Measurements from ENCODE around the gene ZMYND11. TPM values are rescaled to one million over a fixed set of nuclear protein-coding genes. Genes with fewer than 3 reads are reported as not detected.
"Not testable (repeated sequence)": the region's sequence is repeated elsewhere in the genome, so short reads cannot be mapped to it uniquely, and the experiment has no call there.

The ZMYND11 gene
- total and polyA plus RNA-seq, 12 donors = 23.6 to 153 (median 63.6) TPM

DNA sequence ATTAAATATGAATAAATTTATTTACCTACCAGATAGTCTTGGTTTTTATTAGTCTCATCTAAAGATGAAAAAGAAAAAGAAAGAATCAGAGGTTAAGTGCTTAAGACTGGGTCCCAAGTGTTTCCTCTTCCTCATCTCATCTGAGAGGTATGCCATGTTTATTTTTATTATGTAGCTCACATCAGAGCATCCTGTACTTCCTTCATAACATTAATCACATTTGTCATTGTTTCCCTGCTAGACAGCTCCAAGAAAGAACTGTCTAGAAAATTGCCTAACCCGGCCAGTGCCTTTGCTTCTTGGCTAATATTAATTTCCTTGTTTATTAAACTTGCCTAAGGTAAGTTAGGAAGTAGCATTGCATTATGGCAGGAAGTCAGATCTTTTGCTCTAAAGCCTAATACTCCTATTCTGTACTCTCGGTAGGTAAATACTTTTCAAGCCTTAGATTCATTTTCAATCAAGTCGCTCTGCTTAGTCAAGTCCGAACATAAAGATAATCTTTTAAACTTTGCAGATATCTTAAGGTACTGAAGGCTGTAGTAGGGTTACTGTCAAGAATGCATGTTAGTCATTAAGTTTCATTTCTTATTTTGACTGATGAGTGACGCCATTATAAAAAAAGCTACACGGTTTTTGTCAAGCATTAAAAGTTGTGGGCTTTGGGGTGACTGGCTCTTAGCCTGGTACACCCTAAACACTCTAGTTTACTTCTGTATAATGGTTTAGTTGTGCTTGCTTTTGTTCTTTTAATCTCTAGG is 47.4 kb downstream of the ZMYND11 start:
- Histone ChIP-seq H3K4me1 (replicated peaks in 1 of 2) (no peaks in the 10 kb centered on the region), H3K27ac (no peak overlapping the region), H3K4me3 (no peak overlapping the region), H3K9me3 (replicated peaks in 1 of 3) (peaks cover 0 to 10% (median 0%) of the 10 kb centered on the region in 3 donors), H3K27me3 (no peaks in the 10 kb centered on the region), H3K36me3 (replicated peaks in 1 of 2) (peaks cover 0 to 12% of the 10 kb centered on the region in 2 donors)
- no peak for DNase-seq
- intact Hi-C loops (cut with DNase I) = no loop called here
- 85 to 92% (median 89%) methylated on average over 6 of the region's 6 CpGs for WGBS, 4 donors
- no peak for TF ChIP-seq POLR2A (IDR thresholded peaks at IDR 0.05)

DNA sequence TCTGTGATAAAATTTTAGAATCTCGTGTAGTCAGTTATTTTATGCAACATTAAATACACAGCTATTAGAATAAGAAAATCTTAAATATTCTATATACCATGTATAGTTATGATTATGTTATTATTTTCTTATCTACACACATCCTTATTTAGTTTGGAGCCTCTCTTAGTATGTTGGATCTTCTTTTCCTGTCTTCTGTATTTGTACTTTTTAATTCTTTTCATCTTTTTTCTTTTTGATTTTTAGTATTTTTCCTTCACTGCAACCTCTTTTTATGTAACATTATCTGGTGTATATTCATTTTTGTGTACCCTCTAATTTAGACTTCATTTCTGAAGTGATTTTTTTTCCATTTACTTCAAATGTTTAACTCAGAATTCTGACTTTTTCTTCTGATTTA is 48.9 kb downstream of the ZMYND11 start:
- DNase-seq = no peak
- intact Hi-C loops (cut with DNase I) = no loop called here
- no peak for TF ChIP-seq POLR2A (IDR thresholded peaks at IDR 0.05)
- TF ChIP-seq, protein P1, sequence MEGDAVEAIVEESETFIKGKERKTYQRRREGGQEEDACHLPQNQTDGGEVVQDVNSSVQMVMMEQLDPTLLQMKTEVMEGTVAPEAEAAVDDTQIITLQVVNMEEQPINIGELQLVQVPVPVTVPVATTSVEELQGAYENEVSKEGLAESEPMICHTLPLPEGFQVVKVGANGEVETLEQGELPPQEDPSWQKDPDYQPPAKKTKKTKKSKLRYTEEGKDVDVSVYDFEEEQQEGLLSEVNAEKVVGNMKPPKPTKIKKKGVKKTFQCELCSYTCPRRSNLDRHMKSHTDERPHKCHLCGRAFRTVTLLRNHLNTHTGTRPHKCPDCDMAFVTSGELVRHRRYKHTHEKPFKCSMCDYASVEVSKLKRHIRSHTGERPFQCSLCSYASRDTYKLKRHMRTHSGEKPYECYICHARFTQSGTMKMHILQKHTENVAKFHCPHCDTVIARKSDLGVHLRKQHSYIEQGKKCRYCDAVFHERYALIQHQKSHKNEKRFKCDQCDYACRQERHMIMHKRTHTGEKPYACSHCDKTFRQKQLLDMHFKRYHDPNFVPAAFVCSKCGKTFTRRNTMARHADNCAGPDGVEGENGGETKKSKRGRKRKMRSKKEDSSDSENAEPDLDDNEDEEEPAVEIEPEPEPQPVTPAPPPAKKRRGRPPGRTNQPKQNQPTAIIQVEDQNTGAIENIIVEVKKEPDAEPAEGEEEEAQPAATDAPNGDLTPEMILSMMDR (IDR thresholded peaks at IDR 0.05) = no peak
- 71 to 87% (median 80%) methylated on average over 1 of the region's 1 CpG for WGBS, 4 donors
- H3K36me3 ChIP-seq (replicated peaks in 1 of 2) = peaks cover 0 to 12% of the 10 kb centered on the region in 2 donors
- H3K27me3 ChIP-seq = no peaks in the 10 kb centered on the region
- H3K4me3 ChIP-seq = no peak overlapping the region
- H3K9me3 ChIP-seq (replicated peaks in 1 of 3) = peaks cover 0 to 10% (median 0%) of the 10 kb centered on the region in 3 donors
- no peak overlapping the region for H3K27ac ChIP-seq
- H3K4me1 ChIP-seq (replicated peaks in 1 of 2) = no peaks in the 10 kb centered on the region

DNA sequence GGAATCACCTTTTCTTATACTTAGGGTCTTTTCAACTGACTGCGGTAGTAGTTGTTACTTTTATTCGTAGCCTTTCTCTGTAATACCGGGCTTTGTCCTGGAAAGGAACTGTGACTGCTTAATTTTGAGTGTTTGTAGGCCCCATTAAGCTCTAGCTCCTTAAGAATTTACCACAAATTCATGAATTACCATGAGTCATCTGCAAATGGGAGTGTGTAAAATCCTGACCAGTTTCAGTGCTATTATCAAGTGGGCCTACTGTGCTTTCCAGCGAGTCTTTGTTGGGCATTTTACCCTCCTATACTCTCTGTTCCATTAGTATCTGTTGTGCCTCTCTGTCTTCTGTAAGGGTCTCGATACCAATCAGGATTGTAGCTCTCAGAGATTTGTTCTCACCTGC is 49.7 kb downstream of the ZMYND11 start:
- intact Hi-C loops (cut with DNase I) = no loop called here
- TF ChIP-seq, protein P1 (IDR thresholded peaks at IDR 0.05) = no peak
- TF ChIP-seq POLR2A (IDR thresholded peaks at IDR 0.05) = no peak
- Histone ChIP-seq H3K4me3 (no peak overlapping the region), H3K36me3 (replicated peaks in 1 of 2) (peaks cover 0 to 12% of the 10 kb centered on the region in 2 donors), H3K9me3 (replicated peaks in 1 of 3) (peaks cover 0 to 10% (median 0%) of the 10 kb centered on the region in 3 donors), H3K4me1 (replicated peaks in 1 of 2) (no peaks in the 10 kb centered on the region), H3K27ac (no peak overlapping the region), H3K27me3 (no peaks in the 10 kb centered on the region)
- no peak for DNase-seq
- 95 to 99% (median 98%) methylated on average over 5 of the region's 5 CpGs for WGBS, 4 donors

DNA sequence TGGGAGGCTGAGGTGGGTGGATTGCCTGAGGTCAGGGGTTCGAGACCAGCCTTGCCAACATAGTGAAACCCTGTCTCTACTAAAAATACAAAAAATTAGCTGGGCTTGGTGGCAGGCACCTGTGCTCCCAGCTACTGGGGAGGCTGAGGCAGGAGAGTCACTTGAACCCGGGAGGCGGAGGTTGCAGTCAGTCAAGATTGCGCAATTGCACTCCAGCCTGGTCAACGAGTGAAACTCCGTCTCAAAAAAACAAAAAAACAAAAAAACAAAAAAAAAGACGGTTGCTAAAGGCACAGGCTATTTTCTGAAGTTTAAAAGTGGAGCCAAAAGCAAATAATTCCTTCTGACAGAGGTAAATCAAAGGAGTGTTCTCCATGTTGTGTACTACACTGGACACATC is 50.3 kb downstream of the ZMYND11 start:
- H3K36me3 ChIP-seq (replicated peaks in 1 of 2); intact Hi-C loops (cut with DNase I); H3K4me1 ChIP-seq (replicated peaks in 1 of 2); H3K27me3 ChIP-seq; DNase-seq; H3K4me3 ChIP-seq; H3K27ac ChIP-seq; H3K9me3 ChIP-seq (replicated peaks in 1 of 3): not testable (repeated sequence)
- 91 to 97% (median 93%) methylated on average over 7 of the region's 7 CpGs for WGBS, 4 donors

DNA sequence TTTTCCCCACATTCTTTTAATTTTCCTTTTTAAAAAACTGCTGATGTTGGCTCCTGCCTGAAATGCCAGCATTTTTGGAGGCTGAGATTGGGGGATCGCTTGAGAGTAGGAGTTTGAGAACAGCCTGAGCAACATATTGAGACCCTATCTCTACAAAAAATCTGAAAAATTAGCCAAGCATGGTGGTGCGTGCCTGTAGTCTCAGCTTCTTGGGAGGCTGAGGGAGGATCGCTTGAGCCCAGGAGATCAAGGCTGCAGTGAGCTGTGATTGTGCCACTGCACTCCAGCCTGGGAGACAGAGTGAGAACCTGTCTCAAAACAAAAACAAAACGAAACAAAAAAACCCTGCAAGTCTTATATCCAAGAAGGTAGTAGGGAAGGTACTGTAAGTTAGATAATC is 51.7 kb downstream of the ZMYND11 start:
- H3K27ac ChIP-seq = no peak overlapping the region
- H3K4me1 ChIP-seq (replicated peaks in 1 of 2) = peaks cover 0 to 6% of the 10 kb centered on the region in 2 donors
- no peak for DNase-seq
- H3K4me3 ChIP-seq = no peak overlapping the region
- peaks cover 0 to 10% (median 0%) of the 10 kb centered on the region in 3 donors for H3K9me3 ChIP-seq (replicated peaks in 1 of 3)
- TF ChIP-seq POLR2A (IDR thresholded peaks at IDR 0.05) = no peak
- TF ChIP-seq, protein P1 (IDR thresholded peaks at IDR 0.05) = no peak
- 90 to 95% (median 91%) methylated on average over 4 of the region's 4 CpGs for WGBS, 4 donors
- H3K36me3 ChIP-seq (replicated peaks in 1 of 2) = no peaks in the 10 kb centered on the region
- H3K27me3 ChIP-seq = no peaks in the 10 kb centered on the region
- intact Hi-C loops (cut with DNase I) = no loop called here
